Immature natural killer cell (primary cell): Measurements from ENCODE around the gene CBX4. TPM values are rescaled to one million over a fixed set of nuclear protein-coding genes. Genes with fewer than 3 reads are reported as not detected.

ENCODE experiments used
- DNase-seq, 3 donors: peaks; one replicate each; pipeline ENCODE4 v3.0.0; 2022; ENCODE audit warnings: mixed read lengths in 1 of 3
- H3K27ac Mint-ChIP-seq, 6 donors: one replicate each; pipeline ENCODE4 v1.8.0; 2020; ENCODE audit warnings: mixed read lengths in 6 of 6, mild to moderate bottlenecking in 5 of 6, inconsistent platforms in 4 of 6, moderate library complexity in 3 of 6
- H3K27me3 Mint-ChIP-seq, 3 donors: one replicate each; pipeline ENCODE4 v1.8.0; 2020 to 2021; ENCODE audit warnings: low read depth in 3 of 3, mild to moderate bottlenecking in 3 of 3, mixed read lengths in 3 of 3, moderate library complexity in 3 of 3, inconsistent platforms in 1 of 3
- H3K36me3 Mint-ChIP-seq, 3 donors: one replicate each; pipeline ENCODE4 v1.8.0; 2020; ENCODE audit warnings: mixed read lengths in 3 of 3, inconsistent platforms in 2 of 3, mild to moderate bottlenecking in 2 of 3
- H3K4me1 Mint-ChIP-seq, 2 donors: one replicate each; pipeline ENCODE4 v1.8.0; 2020; ENCODE audit warnings: inconsistent platforms in 2 of 2, mild to moderate bottlenecking in 2 of 2, mixed read lengths in 2 of 2, moderate library complexity in 1 of 2
- H3K4me3 Mint-ChIP-seq, 5 donors: one replicate each; pipeline ENCODE4 v1.8.0; 2020; ENCODE audit warnings: mild to moderate bottlenecking in 5 of 5, mixed read lengths in 5 of 5, inconsistent platforms in 3 of 5, moderate library complexity in 3 of 5
- H3K9me3 Mint-ChIP-seq, 6 donors: one replicate each; pipeline ENCODE4 v1.8.0; 2020; ENCODE audit warnings: mild to moderate bottlenecking in 6 of 6, mixed read lengths in 6 of 6, inconsistent platforms in 4 of 6, moderate library complexity in 3 of 6
- polyA plus RNA-seq, 3 donors: library from polyadenylated mRNA; unstranded; fragments of 300-500 nt; fragmentation: Illumina TruSeq; gene quantifications; one replicate each; pipeline ENCODE4 v1.2.3, GENCODE V29; 2021

Gene CBX4
- polyA plus RNA-seq, 3 donors from 2014 or later: 3.0 to 6.7 (median 4.9) TPM

DNA sequence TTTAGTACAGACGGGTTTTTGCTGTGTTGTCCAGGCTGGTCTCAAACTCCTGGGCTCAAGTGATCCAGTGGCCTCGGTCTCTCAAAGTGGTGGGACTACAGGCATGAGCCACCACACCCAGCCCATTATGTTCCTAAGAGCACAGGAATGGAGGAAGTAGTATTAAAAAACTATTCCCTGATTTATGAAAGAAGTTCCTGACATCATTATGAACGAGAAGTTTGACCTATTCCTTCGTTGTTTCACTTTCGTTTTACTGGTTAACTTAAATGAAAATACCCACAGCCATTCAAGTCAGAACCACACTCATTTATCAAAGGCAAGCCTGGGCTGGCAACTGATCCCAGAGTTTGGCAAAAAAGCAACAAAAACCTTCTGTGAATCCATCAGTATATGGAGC is 13.5 kb upstream of the CBX4 start:
- Mint-ChIP-seq H3K27ac (peak overlapping the region in 4 of 6 donors; percentile 16 to 62 (median 52)), H3K27me3 (peaks cover 4 to 16% (median 4%) of the 10 kb centered on the region in 3 donors), H3K4me1 (peaks cover 4 to 6% of the 10 kb centered on the region in 2 donors), H3K36me3 (no peaks in the 10 kb centered on the region), H3K4me3 (peak overlapping the region; percentile 51 to 78 (median 69)), H3K9me3 (no peaks in the 10 kb centered on the region)
- no peak for DNase-seq

DNA sequence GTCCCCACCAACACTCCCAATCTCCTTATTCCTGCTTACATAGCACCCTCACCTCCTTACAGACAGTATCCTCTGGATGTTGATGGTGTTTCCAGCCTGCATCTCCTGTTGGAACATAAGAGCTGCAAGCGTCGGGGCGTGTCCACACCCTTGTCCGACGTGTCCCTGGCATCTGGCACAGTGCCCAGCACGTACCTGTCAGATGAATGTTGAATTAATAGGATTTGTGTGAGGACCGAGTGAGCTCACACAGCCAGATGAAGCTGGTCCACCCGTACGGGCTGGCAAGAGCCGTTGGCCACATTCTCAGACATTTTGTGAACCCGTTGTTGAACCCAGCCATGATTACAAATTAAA is 12.2 kb upstream of the CBX4 start:
- DNase-seq: no peak
- peaks cover 4 to 6% of the 10 kb centered on the region in 2 donors for H3K4me1 Mint-ChIP-seq
- no peaks in the 10 kb centered on the region for H3K36me3 Mint-ChIP-seq
- H3K9me3 Mint-ChIP-seq: no peaks in the 10 kb centered on the region
- H3K4me3 Mint-ChIP-seq: peak overlapping the region in 1 of 5 donors; percentile 49
- H3K27ac Mint-ChIP-seq: no peak overlapping the region
- peaks cover 2 to 15% (median 4%) of the 10 kb centered on the region in 3 donors for H3K27me3 Mint-ChIP-seq

DNA sequence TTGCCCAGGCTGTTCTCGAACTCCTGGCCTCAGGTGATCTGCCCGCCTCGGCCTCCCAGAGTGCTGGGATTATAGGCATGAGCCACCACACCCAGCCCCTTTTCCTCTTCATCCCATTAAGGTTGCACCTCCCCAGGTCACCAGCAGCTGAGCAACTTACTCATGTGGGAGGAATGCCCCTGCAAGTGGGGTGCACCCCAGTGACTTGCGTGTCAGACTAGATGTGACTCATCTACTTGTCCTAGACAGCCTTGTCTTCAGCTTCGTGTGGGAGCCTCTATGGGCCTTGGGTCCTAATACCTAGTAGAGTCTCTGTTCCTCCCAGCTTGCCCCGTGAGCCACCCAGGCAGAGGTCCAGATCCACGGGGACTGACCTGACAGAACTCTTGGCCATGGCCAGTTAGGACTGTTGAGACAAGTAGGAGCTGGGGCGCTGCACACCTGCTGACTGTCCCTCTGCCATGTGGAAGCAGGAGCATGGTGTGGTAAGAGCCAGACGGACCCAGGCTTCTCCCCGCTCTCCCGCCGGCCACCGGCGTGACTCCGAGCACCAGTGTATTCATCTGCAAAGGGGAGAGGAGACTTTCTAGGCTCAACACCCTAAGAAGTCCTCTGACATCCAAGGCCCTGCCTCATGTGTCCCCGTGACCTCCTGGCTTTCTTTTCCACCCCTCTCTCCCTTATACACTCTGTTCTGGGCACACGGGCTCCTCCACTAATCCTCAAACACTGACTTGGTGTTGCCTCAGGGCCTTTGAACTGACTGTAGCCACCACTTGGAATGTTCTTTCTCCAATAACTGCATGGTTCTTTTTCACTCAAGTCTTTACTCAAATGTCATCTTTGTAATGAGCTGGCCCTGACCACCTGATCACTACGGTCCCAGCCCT is 11.6 kb upstream of the CBX4 start:
- DNase-seq: no peak
- H3K9me3 Mint-ChIP-seq: no peaks in the 10 kb centered on the region
- peaks cover 4 to 6% of the 10 kb centered on the region in 2 donors for H3K4me1 Mint-ChIP-seq
- H3K27me3 Mint-ChIP-seq: peaks cover 3 to 15% (median 4%) of the 10 kb centered on the region in 3 donors
- H3K4me3 Mint-ChIP-seq: no peak overlapping the region
- H3K27ac Mint-ChIP-seq: no peak overlapping the region
- H3K36me3 Mint-ChIP-seq: no peaks in the 10 kb centered on the region

DNA sequence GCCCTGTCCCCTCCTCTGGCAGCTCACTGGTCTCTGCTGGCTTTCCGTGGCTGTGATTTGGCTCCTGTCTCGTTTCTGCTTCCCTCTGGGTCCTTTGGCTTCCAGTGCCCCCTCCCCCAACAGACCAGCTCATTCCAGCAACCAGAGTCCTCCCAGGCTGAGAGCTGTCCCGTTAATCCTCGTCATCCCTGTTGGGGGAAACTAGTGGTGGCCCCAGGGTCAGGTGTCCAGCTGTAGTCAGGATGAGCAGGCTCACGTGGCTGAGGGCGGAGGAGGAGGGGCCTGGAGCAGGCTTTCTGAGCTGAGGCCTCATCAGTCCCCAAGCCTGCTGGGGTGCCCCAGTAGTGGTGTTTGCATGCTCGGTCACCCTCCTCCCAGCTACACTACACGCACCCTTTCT is 10.7 kb upstream of the CBX4 start:
- DNase-seq: no peak
- H3K4me3 Mint-ChIP-seq: no peak overlapping the region
- peaks cover 8 to 19% (median 9%) of the 10 kb centered on the region in 3 donors for H3K27me3 Mint-ChIP-seq
- peaks cover 5 to 6% of the 10 kb centered on the region in 2 donors for H3K4me1 Mint-ChIP-seq
- H3K9me3 Mint-ChIP-seq: no peaks in the 10 kb centered on the region
- H3K27ac Mint-ChIP-seq: no peak overlapping the region
- no peaks in the 10 kb centered on the region for H3K36me3 Mint-ChIP-seq

DNA sequence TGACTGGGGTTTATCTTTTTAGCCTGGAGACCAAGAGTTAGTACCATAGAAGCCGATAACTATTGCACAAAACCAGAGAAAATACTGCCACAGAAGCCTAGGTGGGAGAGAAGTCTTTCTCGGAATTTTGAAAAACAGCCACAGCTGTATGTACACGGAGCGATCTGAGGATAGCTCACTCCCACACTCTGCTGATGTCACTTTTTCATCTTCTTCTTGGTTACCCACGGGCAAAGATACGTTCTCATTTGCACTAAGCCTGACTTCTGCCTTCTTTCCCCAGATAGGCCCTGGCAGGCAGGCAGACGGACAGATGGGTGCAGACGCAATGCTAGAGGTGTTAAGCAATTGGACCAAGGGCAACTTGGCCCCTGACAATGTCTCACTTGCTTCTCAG is 9.1 kb upstream of the CBX4 start:
- DNase-seq: no peak
- no peaks in the 10 kb centered on the region for H3K36me3 Mint-ChIP-seq
- peaks cover 6 to 9% of the 10 kb centered on the region in 2 donors for H3K4me1 Mint-ChIP-seq
- H3K27me3 Mint-ChIP-seq: peaks cover 14 to 18% (median 15%) of the 10 kb centered on the region in 3 donors
- no peaks in the 10 kb centered on the region for H3K9me3 Mint-ChIP-seq
- H3K4me3 Mint-ChIP-seq: no peak overlapping the region
- H3K27ac Mint-ChIP-seq: no peak overlapping the region

DNA sequence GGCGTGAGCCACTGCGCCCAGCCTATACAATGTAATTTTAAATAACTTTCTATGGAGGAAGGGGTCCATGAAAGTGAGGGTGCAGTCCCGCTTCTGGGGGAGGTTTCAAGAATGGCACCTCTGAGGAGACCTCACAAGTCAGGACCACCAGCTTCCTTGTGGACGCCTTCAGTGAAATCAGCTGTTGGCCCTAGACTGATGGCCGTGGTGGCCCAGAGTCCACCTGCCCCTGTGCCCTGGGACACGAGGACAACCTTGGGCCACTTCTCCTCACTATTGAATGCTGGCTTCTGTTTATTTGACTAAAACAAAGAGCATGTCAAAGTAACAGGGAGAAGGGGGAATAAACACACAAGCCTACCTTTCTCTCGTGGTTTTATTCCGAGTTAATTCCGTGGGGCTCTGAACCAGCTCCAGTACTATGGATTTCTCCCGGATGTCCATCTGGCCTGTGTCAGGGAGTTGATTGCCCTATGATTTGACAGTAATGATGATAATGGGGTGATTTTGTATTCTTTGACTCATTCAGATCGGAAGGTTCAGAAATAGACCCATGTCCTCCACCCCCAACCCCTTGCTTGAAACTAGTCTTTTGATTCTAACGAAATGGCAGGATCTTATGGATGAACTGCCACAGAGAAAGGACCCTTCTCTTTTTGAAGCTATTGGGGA is 8.6 kb upstream of the CBX4 start:
- Mint-ChIP-seq H3K4me1 (peaks cover 8 to 11% of the 10 kb centered on the region in 2 donors), H3K9me3 (no peaks in the 10 kb centered on the region), H3K27ac (no peak overlapping the region), H3K4me3 (no peak overlapping the region), H3K36me3 (no peaks in the 10 kb centered on the region), H3K27me3 (peaks cover 16 to 18% (median 18%) of the 10 kb centered on the region in 3 donors)
- no peak for DNase-seq

DNA sequence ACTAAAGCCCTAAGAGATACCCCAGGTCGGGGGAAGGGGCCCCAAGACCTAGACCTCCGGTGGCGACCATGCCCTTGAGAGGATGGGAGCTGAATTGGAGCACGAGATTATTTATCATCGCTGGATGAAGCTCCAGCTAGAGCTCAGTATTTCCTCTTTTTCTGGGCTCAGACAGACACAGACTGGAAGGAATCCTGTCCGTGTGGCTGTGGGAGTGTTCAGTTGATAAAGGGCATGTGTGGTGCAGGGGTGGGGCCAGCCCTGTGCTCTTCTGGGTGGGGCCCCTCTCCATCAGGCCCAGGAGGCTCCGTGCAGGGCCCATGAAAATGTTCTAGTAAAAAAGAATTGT is 6.3 kb upstream of the CBX4 start:
- DNase-seq: no peak
- Mint-ChIP-seq H3K27ac (no peak overlapping the region), H3K9me3 (no peaks in the 10 kb centered on the region), H3K27me3 (peaks cover 33 to 38% (median 37%) of the 10 kb centered on the region in 3 donors), H3K4me1 (peaks cover 16 to 22% of the 10 kb centered on the region in 2 donors), H3K36me3 (no peaks in the 10 kb centered on the region), H3K4me3 (peak overlapping the region in 1 of 5 donors; percentile 58)

DNA sequence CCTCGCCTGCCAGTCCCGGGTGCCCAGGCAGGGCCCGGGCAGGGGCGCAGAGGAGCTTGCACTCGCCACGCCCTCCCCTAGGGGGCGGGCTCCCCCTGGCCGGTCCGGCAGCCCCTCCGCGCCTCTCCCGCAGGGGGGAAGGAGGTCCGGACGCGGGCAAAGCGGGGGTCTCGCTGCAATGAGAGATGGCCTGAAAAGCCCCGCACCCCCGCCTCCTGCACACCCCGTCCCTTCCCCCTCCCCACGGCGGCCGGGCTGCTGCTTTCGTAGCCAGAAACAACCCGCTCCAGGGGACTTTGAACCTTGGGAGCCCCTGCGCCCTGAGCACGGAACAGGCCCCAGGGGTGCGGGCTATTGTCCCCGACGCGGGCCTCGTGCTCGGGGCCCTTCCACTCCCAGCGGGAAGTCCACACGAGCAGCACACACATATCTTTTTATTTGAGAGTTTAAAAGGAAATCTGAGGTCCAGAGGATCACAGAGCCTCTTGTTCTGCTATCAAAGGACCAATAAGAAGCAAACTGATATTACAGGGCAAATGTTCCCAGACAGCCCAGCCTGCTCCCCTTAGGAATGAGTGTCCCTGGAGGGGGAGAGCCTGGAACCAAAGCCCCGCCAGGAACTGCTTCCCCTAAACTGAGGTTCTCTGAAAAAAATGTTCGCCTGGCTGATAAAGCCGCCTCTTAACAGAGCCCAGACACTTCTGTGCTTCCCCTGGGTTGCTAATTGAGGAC is 5.8 kb upstream of the CBX4 start:
- H3K36me3 Mint-ChIP-seq: no peaks in the 10 kb centered on the region
- peak; percentile 51 to 57 (median 53) for DNase-seq
- peaks cover 34 to 42% (median 42%) of the 10 kb centered on the region in 3 donors for H3K27me3 Mint-ChIP-seq
- peaks cover 21 to 27% of the 10 kb centered on the region in 2 donors for H3K4me1 Mint-ChIP-seq
- peak overlapping the region in 3 of 5 donors; percentile 33 to 58 (median 48) for H3K4me3 Mint-ChIP-seq
- H3K27ac Mint-ChIP-seq: no peak overlapping the region
- no peaks in the 10 kb centered on the region for H3K9me3 Mint-ChIP-seq

DNA sequence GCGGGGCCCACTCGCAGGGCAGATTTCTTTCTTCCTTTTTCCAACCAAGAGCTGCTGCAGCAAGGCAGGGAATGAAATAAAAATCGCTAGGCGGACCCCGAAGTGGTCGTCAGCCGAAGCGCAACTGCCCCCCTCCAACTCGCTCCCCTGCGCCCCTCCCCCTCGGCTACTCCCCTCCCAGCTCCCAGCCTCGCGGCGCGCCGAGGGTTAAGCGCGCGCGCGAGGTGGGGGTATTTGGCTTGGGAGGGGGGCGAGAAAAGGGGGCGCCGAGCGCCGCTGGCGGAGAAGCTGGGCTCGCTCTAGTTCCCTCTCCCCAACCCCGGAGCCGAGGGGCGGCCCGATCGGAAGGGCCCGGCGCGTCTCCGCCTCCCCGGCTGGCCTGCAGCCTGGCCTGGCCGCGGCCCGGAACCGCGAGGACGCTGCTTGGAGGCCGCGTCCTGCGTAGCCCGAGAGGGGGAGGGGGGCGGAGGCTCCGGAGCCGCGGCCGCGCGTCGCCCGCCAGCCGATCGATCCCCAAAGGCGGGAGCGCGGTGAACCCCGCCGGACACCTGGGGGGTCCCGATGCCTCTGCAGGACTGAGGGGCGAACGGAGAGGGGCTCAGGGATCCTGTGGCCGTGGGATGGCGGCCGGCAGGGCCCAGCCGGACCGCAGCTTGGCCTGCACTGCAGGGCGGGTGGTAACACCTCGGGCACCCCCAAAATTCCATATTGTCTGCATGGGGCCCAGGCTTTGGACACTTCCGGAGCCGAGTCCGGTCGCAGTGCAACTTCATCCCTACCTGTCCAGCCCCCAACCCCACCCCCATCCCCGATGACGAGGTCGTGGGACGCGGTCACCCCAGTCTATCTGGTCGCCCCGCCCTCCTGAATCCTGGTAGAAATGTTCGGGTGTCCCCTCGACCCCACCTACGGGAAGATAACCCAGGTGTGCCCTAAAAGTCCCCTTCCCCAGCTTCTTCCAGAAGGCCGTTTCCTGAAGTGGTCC is 4.9 kb upstream of the CBX4 start:
- Mint-ChIP-seq H3K4me3 (peak overlapping the region; percentile 80 to 90 (median 87)), H3K36me3 (no peaks in the 10 kb centered on the region), H3K9me3 (no peaks in the 10 kb centered on the region), H3K4me1 (peaks cover 22 to 29% of the 10 kb centered on the region in 2 donors), H3K27me3 (peaks cover 34 to 43% (median 41%) of the 10 kb centered on the region in 3 donors), H3K27ac (peak overlapping the region in 1 of 6 donors; percentile 67)
- DNase-seq: no peak

DNA sequence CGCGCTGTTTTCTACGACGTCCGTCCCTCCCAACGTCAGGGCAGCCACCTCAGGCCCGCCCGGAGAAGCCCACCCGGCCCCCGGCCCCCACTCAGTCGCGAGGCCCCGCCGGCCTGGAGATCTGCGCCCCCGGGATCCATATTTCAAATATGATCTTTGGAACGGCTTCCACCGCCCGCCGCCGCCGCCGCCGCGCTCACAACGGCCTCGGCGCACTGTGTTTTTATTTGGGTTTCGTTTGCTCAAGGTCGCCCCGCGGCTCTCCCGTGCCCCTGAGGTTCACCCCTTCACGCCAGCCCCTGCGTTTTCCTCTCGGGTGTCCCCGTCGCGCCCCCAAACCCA is 4.2 kb upstream of the CBX4 start:
- peak overlapping the region in 1 of 6 donors; percentile 67 for H3K27ac Mint-ChIP-seq
- peak overlapping the region; percentile 80 to 90 (median 87) for H3K4me3 Mint-ChIP-seq
- no peak for DNase-seq
- no peaks in the 10 kb centered on the region for H3K36me3 Mint-ChIP-seq
- H3K27me3 Mint-ChIP-seq: peaks cover 35 to 46% (median 43%) of the 10 kb centered on the region in 3 donors
- H3K9me3 Mint-ChIP-seq: no peaks in the 10 kb centered on the region
- peaks cover 23 to 29% of the 10 kb centered on the region in 2 donors for H3K4me1 Mint-ChIP-seq

DNA sequence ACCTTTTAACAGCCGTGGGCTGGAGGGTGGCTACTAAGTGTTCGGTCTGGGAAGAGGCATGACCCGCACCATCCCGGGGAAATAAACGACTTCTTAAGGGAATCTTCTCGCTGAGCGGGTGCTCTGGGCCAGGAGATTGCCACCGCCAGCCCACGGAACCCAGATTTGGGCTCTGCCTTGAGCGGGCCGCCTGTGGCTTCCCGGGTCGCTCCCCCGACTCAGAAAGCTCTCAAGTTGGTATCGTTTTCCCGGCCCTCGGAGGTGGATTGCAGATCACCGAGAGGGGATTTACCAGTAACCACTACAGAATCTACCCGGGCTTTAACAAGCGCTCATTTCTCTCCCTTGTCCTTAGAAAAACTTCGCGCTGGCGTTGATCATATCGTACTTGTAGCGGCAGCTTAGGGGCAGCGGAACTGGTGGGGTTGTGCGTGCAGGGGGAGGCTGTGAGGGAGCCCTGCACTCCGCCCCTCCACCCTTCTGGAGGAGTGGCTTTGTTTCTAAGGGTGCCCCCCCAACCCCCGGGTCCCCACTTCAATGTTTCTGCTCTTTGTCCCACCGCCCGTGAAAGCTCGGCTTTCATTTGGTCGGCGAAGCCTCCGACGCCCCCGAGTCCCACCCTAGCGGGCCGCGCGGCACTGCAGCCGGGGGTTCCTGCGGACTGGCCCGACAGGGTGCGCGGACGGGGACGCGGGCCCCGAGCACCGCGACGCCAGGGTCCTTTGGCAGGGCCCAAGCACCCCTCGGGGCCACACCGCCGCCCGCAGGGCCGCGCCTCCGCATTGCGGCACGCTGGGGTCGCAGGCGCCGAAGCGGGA is 3.6 kb upstream of the CBX4 start:
- H3K9me3 Mint-ChIP-seq: no peaks in the 10 kb centered on the region
- H3K4me1 Mint-ChIP-seq: peaks cover 29 to 34% of the 10 kb centered on the region in 2 donors
- DNase-seq: no peak
- peak overlapping the region in 2 of 6 donors; percentile 57 to 61 for H3K27ac Mint-ChIP-seq
- no peaks in the 10 kb centered on the region for H3K36me3 Mint-ChIP-seq
- H3K27me3 Mint-ChIP-seq: peaks cover 40 to 50% (median 45%) of the 10 kb centered on the region in 3 donors
- H3K4me3 Mint-ChIP-seq: peak overlapping the region; percentile 66 to 80 (median 72)

DNA sequence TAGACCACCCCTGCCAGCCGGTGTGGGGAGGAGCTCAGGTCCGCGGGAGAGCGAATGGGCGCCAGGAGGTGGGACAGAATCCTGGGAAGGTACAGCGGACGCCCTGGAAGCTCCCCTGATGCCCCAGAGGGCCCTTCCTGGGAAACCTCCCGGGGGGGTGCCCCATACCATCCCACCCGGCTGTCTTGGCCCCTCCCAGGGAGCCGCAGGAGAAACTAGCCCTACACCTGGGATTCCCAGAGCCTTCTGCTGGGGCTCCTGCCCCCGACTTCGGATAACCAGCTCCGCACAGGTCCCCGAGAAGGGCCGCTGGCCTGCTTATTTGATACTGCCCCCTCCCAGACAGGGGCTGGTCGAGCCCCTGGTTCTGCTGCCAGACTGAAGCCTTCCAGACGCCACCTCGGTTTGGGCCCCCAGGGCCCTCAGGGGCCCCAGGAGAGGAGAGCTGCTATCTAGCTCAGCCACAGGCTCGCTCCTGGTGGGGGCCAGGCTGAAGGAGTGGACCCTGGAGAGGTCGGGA is 3.0 kb upstream of the CBX4 start:
- Mint-ChIP-seq H3K27ac (peak overlapping the region in 3 of 6 donors; percentile 21 to 64 (median 61)), H3K9me3 (no peaks in the 10 kb centered on the region), H3K27me3 (peaks cover 45 to 54% (median 46%) of the 10 kb centered on the region in 3 donors), H3K4me3 (peak overlapping the region; percentile 66 to 80 (median 72)), H3K4me1 (peaks cover 35 to 39% of the 10 kb centered on the region in 2 donors), H3K36me3 (no peaks in the 10 kb centered on the region)
- no peak for DNase-seq
